HCT116 (cell line): ENCODE data around the gene CTNND2. TPM values are rescaled to one million over a fixed set of nuclear protein-coding genes. Genes with fewer than 3 reads are reported as not detected.

Experiments
- ATAC-seq: fragments of 200-7000 bp; cut with Tn5 transposase; 2 replicates; pipeline ENCODE4 v1.9.1; 2020; ENCODE audit warnings: mild to moderate bottlenecking, moderate library complexity
- BruUV-seq: library from RNA; stranded (reverse); fragments of 400-500 nt; replicated peaks from 2 replicates; lab custom pipeline; 2021; lab: Mats Ljungman, UMichigan
- CTCF ChIA-PET: fragments of 300-600 bp; sonication (Branson Sonifier 250); formaldehyde crosslinking; loops from one replicate; lab custom pipeline; 2021; ENCODE audit warnings: antibody characterized with exemption; lab: Charles Lee
- POLR2A ChIA-PET: fragments of 300-600, 350-600 bp; sonication (Branson Sonifier 250); formaldehyde crosslinking; loops from one replicate; lab custom pipeline; 2021; ENCODE audit warnings: antibody characterized with exemption; lab: Charles Lee
- RAD21 ChIA-PET, 2 experiments: fragments of 300-600 bp; sonication (Branson Sonifier 250); formaldehyde crosslinking; loops; one replicate each; lab custom pipeline; 2023; ENCODE audit warnings: low total read pairs in 2 of 2; ENCODE audit not compliant: uncharacterized antibody in 2 of 2, unreplicated experiment in 2 of 2, low non-redundant PET in 1 of 2; lab: Charles Lee
- DNase-seq: peaks from one replicate; pipeline ENCODE4 v3.0.0-alpha.2; 2010; ENCODE audit warnings: low read depth, low spot score
- H2AFZ ChIP-seq: fragments of 200-600 bp; shearing (Covaris generic), sonication (generic); 2 replicates; pipeline ENCODE4 v1.6.1; 2017; ENCODE audit warnings: low read depth, mixed run types, mixed read lengths, antibody characterized with exemption, low read length; ENCODE audit not compliant: poor library complexity, severe bottlenecking
- H3K27ac ChIP-seq: 2 replicates; pipeline ENCODE4 v1.5.1; 2012; ENCODE audit warnings: low read depth, low read length
- H3K27me3 ChIP-seq: fragments of 200-600 bp; sonication (generic); 2 replicates; pipeline ENCODE4 v1.6.1; 2016; ENCODE audit warnings: mixed run types, low read length, mixed read lengths; ENCODE audit not compliant: insufficient read depth
- H3K36me3 ChIP-seq, 2 experiments: fragments of 200-500 bp in 1 of 2; fragments of 200-600 bp in 1 of 2; sonication (Bioruptor generic) in 1 of 2; sonication (generic) in 1 of 2; 2 replicates each; pipeline versions ENCODE4 v1.5.1 to v1.6.1; 2014 to 2016; ENCODE audit warnings: low read length in 2 of 2, inconsistent platforms in 1 of 2, mixed read lengths in 1 of 2, mixed run types in 1 of 2; ENCODE audit not compliant: insufficient read depth in 2 of 2, control insufficient read depth in 1 of 2
- H3K4me1 ChIP-seq, 2 experiments: fragments of 200-600 bp in 1 of 2; sonication (generic) in 1 of 2; 2 replicates each; pipeline versions ENCODE4 v1.5.1 to v1.6.1; 2012 to 2017; ENCODE audit warnings: low read length in 2 of 2, inconsistent platforms in 1 of 2, mild to moderate bottlenecking in 1 of 2, mixed read lengths in 1 of 2, mixed run types in 1 of 2, moderate library complexity in 1 of 2; ENCODE audit not compliant: insufficient read depth in 2 of 2, control insufficient read depth in 1 of 2
- H3K4me2 ChIP-seq: fragments of 200-600 bp; sonication (generic); 2 replicates; pipeline ENCODE4 v1.6.1; 2017; ENCODE audit warnings: mixed run types, low read length, mixed read lengths
- H3K4me3 ChIP-seq, 2 experiments: fragments of 200-600 bp in 1 of 2; sonication (generic) in 1 of 2; replicated peaks in 1 of 2; 2 replicates each; pipeline ENCODE4 v1.5.1; 2011 to 2016; ENCODE audit warnings: low read length in 2 of 2, control low read depth in 1 of 2, low read depth in 1 of 2, mild to moderate bottlenecking in 1 of 2, mixed read lengths in 1 of 2, mixed run types in 1 of 2
- H3K79me2 ChIP-seq: fragments of 200-600 bp; sonication (generic); 2 replicates; pipeline ENCODE4 v1.6.1; 2017; ENCODE audit warnings: mild to moderate bottlenecking, mixed run types, low read length, moderate library complexity, mixed read lengths; ENCODE audit not compliant: insufficient read depth
- H3K9ac ChIP-seq: fragments of 200-600 bp; sonication (generic); 2 replicates; pipeline ENCODE4 v1.6.1; 2016; ENCODE audit warnings: low read length, mixed read lengths
- H3K9me2 ChIP-seq: fragments of 200-600 bp; sonication (generic), shearing (Covaris generic); 2 replicates; pipeline ENCODE4 v1.6.1; 2017; ENCODE audit warnings: mixed run types, mild to moderate bottlenecking, moderate library complexity; ENCODE audit not compliant: insufficient read depth
- H3K9me3 ChIP-seq, 2 experiments: fragments of 200-500 bp in 1 of 2; fragments of 200-600 bp in 1 of 2; sonication (Bioruptor generic) in 1 of 2; sonication (generic) in 1 of 2; 2 replicates each; pipeline ENCODE4 v1.6.1; 2014 to 2017; ENCODE audit warnings: low read length in 2 of 2, mixed read lengths in 2 of 2, inconsistent platforms in 1 of 2, low read depth in 1 of 2, mild to moderate bottlenecking in 1 of 2, mixed run types in 1 of 2, moderate library complexity in 1 of 2; ENCODE audit not compliant: control insufficient read depth in 1 of 2, insufficient read depth in 1 of 2
- H4K20me1 ChIP-seq: fragments of 200-600 bp; sonication (generic), shearing (Covaris generic); 2 replicates; pipeline ENCODE4 v1.6.1; 2017; ENCODE audit warnings: mixed run types, mild to moderate bottlenecking, moderate library complexity; ENCODE audit not compliant: insufficient read depth
- CTCF ChIP-seq, 3 experiments: fragments of 200-600 bp in 1 of 3; sonication (generic) in 1 of 3; IDR thresholded peaks in 2 of 3; conservative IDR thresholded peaks in 1 of 3; 2 replicates each; pipeline ENCODE4 v1.5.1; 2012 to 2017; ENCODE audit warnings: low read depth in 2 of 3, low read length in 2 of 3, antibody characterized with exemption in 1 of 3, borderline replicate concordance in 1 of 3, control low read depth in 1 of 3, mild to moderate bottlenecking in 1 of 3, mixed read lengths in 1 of 3, mixed run types in 1 of 3, moderate library complexity in 1 of 3; ENCODE audit not compliant: insufficient read depth in 1 of 3
- REST ChIP-seq: IDR thresholded peaks from 2 replicates; pipeline ENCODE4 v1.6.1; 2012; ENCODE audit warnings: low read depth
- ZBTB33 ChIP-seq: IDR thresholded peaks from 2 replicates; pipeline ENCODE4 v1.6.1; 2011; ENCODE audit warnings: mild to moderate bottlenecking, low read length, moderate library complexity; ENCODE audit not compliant: insufficient replicate concordance; ENCODE audit errors: extremely low read depth
- ZNF274 ChIP-seq: fragments of 200-500 bp; sonication (Bioruptor generic); IDR thresholded peaks from 2 replicates; pipeline ENCODE4 v1.6.1; 2014; ENCODE audit warnings: mild to moderate bottlenecking, low read depth, low read length, inconsistent platforms
- intact Hi-C: fragments of 100-400 bp; cut with micrococcal nuclease; formaldehyde crosslinking; loops from 2 replicates; pipeline ENCODE4 v1.10.0; 2022
- total RNA-seq: library from RNA; stranded (reverse); gene quantifications from one replicate; pipeline ENCODE4 v1.2.1, GENCODE V29; 2021; ENCODE audit not compliant: unreplicated experiment

The CTNND2 gene
- total RNA-seq, 1 experiment from 2014 or later, result not detected

- no peaks in the 10 kb centered on the region for H3K9me3 ChIP-seq
- intact Hi-C loops, result no loop called here
- H3K27ac ChIP-seq, result no peak overlapping the region
- DNase-seq (no peak), ATAC-seq (no peak)
- RAD21 ChIA-PET, result no interaction called here
- H3K9me2 ChIP-seq, result no peaks in the 10 kb centered on the region
- H2AFZ ChIP-seq, result no peak overlapping the region
- CTCF ChIA-PET, result no interaction called here
- TF ChIP-seq CTCF (IDR thresholded peaks at IDR 0.05 in 2 of 3, conservative IDR thresholded peaks at IDR 0.05 in 1 of 3; ENCODE audit: borderline replicate concordance in 1 of 3, insufficient read depth in 1 of 3, low read depth in 2 of 3, low read length in 2 of 3) (no peak), ZBTB33 (no peak), REST (no peak), ZNF274 (no peak)
- no peak overlapping the region for H3K4me2 ChIP-seq
- H3K4me3 ChIP-seq, result no peak overlapping the region
- H4K20me1 ChIP-seq, result no peaks in the 10 kb centered on the region
- H3K27me3 ChIP-seq, result no peaks in the 10 kb centered on the region
- H3K36me3 ChIP-seq, result no peaks in the 10 kb centered on the region
- POLR2A ChIA-PET, result no interaction called here
- no peaks in the 10 kb centered on the region for H3K4me1 ChIP-seq
- H3K79me2 ChIP-seq, result no peaks in the 10 kb centered on the region
- no TSS peak for BruUV-seq
- no peak overlapping the region for H3K9ac ChIP-seq
Observed at GRCh38 chr5:11227064-11227463, 677.2 kb downstream of the CTNND2 start.
